HG02973 (cell line): ENCODE results near the gene GRIP1.

Experiments
- ATAC-seq: cut with Tn5 transposase; IDR thresholded peaks from one replicate; pipeline ENCODE4 v1.9.1; 2021; ENCODE audit warnings: moderate library complexity; ENCODE audit not compliant: unreplicated experiment

Gene GRIP1

DNA sequence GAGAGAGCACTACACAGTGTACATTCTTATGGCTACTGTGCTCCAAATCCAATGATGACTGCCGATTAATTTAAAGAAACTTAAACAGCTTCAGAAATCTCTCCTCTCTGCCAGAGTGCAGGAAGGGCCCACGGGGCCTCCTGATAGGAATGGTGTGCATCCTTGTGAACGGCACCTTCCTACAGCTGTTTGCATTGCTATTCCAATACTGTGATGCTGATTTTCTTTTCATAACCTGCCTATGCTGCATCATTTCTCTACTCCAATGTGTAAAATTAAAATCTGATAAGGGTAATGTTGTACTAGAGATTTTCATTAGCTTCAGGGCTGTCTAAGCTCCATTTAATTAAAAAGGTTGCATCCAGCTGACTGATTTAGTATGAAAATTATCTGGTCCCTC is 217.5 kb downstream of the GRIP1 start:
- no peak for ATAC-seq

DNA sequence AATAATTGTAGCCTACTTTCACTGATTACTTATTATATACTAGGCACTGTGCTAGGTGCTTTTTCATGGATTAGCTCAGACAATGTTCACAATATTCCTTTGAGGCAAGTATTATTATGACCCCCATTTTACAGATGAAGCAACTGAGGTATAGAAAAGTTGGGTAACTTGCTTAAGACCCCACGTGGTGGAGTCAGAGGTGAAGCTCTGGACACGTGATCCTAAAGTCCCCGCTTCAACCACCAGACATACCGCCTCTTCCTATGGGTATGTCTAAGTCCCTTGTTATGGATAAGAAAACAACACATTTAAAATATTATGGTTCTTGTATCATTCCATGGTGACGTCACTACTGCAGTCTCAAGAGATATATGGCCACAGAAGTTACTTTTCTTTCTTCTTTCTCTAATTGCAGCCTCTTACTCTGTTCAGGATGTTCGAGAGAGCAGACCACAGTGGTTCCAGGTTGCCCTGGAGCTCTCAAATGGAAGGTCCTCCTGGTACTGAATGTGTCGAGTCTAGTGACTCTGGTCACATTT is 218.9 kb downstream of the GRIP1 start:
- ATAC-seq = no peak

DNA sequence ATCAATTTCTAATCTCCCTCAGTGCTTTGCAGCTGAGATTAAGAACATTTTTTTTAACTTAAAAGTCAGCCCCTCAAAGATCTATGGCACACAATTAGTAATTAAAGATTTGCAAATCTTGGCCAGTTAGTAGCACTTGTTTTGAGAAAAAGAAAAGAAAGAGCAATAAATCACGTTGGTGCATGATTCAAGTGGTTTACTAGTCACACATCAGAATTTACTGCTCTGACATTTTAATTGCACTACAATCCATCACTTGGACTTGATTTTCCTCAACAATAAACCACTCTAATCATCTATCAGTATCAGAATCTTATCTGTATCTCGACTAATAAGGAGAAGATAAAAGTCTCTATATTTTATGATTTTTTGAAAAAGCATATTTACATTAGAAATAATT is 222.3 kb downstream of the GRIP1 start:
- no peak for ATAC-seq

DNA sequence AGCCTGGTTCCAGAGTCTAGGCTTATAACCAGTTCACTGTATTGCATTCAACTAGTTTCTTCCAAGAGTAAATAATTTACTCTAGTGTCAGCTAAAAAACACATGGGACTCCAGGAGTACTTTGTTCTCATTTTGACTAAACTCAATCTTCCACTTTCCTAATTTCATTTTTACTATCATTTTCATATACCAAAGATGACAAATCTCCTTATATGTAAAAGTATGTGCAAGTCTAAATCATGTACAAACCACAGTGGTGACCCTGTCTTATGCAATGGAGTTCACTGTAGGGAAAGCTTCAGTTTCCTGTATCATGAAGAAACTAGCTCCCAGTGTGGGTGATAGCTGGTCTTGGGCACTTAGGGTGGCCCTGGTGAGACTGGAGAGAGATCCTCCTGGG is 225.0 kb downstream of the GRIP1 start:
- ATAC-seq = peak; percentile 94

DNA sequence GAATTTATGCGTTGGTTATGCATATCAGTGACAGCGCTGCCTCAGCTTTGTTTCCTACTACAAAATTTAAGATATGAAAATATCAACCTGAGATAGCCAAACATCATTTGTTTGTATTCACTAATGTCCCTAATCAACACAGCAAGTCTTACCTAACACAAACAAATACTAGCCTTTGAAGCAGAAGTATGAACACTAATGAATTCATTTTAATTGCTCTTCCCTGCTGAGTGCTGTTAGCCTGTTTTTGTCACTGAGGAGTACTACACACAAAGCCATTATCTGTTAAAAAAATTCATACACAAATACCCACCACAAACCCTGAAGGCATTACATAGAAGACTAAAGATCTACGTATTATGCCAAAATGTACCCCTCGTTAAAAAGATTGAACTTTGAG is 225.8 kb downstream of the GRIP1 start:
- ATAC-seq = no peak

DNA sequence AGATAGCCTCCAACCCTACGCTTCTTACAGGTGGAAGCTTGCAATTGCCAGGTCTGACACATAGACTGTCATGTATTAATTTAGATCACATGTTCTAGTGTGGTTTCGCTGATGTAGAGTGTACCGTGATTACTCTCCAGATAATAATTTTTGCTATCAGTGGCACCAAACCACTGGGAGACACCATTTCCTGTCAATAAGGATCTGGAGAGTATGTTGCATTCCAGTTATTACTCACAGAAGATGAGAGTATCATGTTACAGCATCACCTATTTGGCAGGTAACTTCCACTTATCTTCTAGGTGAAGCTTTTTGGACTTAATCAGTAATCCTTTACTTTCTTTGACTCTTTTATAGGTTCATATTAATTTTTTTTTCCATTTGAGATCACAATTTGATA is 229.3 kb downstream of the GRIP1 start:
- no peak for ATAC-seq

DNA sequence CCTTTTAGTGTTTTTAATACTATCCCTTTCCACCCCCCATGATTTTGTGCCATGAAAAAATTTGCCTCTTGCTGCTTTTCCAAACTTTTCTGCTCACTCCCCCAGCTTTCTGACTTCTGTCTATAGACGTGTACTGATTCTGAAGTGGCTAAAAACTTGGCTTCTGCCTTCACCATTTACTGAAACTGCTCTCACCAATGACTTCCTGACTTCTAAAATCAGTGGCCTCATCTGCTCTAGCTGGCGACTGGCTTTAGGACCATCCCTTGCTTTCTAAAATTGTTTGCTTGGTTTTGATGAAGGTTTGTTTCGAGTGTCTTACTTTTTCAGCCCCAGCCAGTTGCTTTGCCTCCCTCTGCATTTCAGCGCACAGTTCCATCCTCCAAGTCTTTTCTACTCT is 231.2 kb downstream of the GRIP1 start:
- ATAC-seq = no peak

DNA sequence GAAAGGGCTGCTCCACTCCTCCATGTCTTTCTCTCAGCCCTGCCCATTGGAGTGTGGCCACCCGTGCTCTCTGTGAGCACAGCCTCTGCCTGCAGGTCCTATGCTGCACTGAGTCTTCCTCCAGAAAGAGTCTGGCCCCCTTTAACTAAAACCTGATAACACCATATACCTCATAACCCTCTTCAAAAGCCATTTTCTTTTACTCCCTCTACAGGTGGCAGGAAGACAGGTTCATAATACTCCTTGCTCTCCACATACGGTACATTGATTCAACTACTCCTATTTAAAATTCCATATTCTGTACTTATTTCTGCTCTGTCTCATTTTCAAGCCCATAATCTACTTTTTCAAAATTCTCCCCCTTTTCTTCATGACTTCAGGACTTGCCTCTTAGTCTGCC is 232.6 kb downstream of the GRIP1 start:
- no peak for ATAC-seq

DNA sequence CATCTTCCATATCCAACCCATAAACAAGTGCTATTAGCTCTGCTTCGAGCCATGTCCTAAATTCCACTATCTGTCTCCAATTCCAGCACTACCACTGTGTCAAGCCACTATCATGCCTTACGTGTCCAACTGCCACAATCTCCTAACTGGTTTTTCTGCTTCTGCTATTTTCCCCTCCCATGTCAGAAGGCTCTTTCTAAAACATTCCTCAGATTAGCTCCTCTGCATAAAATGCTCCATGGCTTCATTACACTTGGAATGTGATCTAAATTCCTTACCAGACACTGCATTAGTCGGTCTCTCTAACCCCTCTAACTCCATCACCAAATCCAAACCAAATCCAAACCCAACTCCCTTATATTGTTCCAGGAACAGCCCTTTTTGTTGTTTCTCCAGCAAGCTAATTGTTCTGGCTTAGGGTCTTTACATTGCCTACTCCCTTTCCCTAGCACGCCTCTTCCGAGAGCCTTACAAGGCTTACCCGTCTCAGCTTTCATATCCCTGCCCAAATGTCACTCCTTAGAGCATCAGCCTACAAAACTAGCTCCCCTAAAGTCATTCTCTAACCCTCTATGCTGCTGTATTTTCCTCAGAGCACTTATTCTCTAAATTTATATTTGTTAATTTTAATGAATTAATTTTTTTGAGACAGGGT is 236.8 kb downstream of the GRIP1 start:
- ATAC-seq = no peak

DNA sequence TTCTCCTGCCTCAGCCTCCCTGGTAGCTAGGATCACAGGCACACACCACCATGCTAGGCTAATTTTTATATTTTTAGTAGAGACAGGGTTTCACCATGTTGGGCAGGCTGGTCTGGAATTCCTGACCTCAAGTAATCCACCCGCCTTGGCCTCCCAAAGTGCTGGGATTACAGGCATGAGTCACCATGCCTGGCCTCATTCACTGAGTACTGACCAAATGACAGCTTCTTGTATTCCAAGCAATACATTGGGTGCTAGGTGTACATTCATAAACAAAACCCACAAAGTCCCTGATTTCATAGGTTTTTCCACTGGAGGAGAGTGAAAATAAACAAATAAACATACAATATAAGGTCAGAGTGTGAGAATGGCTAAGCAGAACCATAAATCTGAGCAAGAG is 240.3 kb downstream of the GRIP1 start:
- ATAC-seq = no peak

DNA sequence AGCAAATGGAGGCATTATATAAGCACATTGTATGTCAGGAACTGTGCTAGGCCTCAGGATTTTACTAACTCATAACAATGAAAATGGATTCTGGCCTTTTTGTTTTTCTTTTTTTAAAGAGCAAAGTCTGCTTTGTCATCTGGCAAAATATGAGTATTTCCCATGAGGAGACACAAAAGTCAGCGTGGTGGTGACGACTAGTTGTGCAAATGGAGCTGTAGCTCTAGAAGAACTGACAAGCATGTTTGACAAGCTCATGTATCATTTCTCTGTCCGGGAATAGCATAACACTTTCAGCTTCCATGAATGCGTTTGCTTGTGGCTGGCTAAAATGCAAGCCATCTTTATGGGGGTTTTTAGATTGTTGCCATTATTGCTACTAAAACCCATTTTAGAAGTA is 248.8 kb downstream of the GRIP1 start:
- no peak for ATAC-seq

DNA sequence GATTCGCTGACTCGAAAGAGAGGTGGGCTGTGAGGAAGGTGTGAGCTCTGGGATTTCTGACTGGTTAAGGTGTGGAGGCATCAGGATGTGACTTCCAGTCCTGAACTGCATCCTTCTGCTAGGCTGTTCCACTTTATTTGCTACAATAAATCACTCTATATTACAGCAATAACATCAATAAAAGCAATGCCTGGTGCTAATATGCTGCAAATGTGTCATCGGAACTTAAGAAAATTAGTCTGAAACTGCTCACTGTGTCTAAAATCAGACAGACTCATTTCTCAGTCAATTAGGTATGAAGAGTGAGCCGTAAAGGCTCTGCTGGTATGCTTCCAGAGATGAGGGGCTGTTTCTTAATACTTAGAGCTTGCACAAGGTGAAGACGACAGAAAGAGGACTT is 250.0 kb downstream of the GRIP1 start:
- ATAC-seq = no peak

DNA sequence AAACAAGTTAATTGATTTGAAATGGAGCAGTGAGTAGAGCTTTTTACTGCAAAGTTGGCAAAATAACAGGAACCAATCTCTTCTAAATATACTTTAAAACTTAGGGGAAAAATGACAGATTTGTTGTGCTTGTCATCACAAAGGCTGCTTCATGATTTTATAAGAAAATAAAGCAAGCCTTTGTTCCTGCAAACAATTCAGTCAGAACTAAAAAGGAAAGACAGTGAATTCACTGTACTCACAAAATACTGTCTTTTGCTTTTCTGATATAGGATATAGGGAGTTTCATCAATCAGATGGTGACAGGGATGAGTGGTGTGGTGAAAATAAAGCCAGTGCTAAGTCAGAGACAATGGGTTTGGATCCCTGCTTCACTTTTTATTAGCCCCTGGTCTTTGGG is 250.6 kb downstream of the GRIP1 start:
- ATAC-seq = no peak

DNA sequence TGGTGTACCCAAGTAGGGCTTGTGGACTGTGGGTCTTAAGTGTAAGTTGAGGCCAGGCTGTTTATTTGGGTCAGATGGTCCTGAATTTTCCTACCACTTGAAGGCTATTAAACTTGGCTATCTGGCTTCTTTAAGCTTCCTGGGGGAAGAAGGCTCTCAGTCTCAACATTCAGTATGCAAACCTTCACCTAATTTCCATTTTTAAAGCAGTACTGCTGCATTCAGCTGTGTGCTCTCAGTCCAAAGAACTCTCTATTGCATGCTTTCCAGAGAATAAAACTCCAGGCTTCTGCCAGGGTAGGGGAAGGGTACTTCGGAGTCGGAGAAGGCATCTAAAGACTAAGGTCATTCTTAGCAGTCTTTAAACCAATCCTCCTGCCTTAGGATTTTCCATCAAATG is 252.2 kb downstream of the GRIP1 start:
- no peak for ATAC-seq

DNA sequence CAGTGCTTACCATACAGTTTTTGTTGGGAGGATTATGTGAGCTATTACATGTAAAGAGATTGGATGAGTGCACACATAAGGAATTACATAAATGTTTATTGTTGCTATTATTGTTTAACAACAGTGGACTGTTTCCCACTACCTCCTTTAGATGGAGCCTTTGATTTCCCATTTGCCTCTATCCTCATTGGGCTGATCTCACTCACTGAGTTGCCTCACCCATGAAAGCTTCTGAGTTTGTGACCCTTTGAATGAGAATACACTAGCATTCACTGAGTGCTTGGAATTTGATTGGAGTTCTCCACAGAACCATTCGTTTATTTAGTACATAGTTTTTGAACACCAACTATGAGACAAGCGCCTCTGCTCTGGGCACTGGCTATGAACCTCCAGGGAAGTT is 255.6 kb downstream of the GRIP1 start:
- ATAC-seq = no peak

DNA sequence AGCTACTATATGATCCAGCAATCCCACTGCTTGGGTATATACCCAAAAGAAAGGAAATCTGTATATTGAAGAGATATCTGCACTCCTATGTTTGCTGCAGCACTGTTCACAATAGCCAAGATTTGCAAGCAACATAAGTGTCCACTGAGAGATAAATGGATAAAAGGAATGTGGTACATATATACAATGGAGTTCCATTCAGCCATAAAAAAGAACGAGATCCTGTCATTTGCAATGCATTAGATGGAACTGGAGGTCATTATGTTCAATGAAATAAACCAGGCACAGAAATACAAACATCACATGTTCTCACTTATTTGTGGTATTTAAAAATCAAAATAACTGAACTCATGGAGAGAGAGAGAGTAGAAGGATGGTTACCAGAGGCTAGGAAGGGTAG is 260.0 kb downstream of the GRIP1 start:
- no peak for ATAC-seq

DNA sequence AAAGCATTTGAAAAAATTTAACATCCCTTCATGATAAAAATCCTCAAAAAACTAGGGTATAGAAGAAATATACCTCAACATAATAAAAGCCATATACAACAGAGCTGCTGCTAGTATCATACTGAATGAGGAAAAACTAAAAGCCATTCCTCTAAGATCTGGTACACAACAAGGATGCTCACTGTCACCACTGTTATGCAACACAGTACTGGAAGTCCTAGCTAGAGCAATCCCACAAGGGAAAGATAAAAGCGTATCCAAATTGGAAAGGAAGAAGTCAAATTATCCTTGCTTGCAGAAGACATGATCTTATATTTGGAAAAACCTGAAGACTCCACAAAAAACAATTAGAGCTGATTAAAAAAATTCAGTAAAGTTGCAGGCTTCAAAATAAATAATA is 261.7 kb downstream of the GRIP1 start:
- ATAC-seq = no peak

DNA sequence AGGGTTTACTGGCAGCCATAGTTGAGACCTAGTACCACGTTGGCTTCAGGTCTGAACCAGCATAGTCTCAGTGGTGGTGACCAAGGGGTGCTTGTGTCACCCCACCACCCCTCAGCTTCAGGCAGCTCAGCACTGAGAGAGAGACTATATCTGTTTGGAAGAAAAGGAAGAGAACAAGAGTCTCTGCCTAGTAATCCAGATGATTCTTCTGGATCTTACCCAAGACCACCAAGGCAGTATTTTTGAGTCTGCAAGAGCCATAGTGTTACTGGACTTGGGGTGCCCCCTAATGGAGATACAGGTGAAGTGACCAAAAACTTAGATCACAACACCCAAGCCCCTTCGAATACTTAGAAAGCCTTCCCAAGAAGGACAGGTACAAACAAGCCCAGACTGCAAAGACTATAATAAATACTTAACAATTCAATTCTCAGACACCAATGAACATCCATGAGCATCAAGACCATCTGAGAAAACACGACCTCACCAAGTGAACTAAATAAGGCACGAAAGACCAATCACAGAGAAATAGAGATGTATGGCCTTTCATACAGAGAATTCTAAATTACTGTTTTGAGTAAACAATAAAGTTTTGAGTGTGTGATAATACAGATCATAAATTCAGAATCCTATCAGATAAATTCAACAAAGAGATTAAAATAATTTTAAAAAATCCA is 269.5 kb downstream of the GRIP1 start:
- ATAC-seq = no peak

DNA sequence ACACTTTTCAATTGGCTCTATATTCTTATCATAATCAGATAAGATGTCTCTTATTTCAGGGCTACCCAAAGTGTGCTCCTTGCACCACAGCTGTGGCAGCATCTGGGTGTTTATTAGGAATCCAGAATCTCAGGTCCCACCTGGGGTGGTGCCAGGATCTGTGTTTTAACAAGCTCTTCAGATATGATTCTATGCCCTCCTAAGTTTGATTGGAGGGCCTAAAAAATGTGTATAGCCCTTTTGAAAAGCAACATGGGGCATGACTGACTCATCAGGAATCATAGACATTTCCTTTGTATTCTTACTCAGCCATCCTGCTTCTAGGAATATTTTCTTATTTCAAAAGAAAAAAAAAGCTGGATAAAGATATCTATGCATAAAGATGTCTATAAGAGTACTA is 273.5 kb downstream of the GRIP1 start:
- no peak for ATAC-seq

DNA sequence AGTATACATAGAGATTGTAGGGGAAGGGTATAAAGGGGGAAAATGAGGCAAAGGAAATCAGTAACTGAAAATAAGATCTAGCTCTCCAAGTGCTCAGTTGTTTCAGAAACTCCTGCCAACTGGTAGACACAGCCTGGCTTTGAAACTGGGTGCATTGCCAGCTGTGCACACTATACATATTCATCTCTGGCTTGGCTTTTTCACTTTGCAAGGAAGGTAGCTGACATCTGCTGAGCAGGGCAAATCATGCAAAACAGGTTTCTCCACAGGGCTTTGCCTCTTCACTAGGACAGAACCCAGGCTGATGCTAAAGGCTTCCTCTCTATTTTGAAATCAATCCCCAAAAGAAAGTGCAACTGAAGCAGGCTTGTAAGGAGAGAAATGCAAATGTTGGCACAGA is 275.1 kb downstream of the GRIP1 start:
- no peak for ATAC-seq

DNA sequence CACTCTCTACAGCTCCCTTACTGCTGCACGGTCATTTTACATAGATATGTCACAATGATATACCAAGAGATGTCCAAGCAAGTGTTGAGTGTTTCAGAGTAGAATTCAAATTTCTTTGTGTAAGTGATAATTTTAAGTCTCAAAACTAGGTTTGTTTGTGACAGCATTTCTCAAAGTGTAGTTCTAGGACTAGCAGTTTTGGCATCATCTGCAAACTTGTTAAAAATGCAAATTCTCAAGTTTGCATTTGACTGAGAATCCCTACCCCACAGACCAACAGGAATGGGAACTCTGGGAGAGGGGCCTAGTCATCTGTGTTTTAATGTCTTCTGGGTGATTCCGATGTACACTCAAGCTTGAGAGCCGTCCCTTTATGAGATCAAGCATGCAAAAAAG is 279.0 kb downstream of the GRIP1 start:
- ATAC-seq = no peak

DNA sequence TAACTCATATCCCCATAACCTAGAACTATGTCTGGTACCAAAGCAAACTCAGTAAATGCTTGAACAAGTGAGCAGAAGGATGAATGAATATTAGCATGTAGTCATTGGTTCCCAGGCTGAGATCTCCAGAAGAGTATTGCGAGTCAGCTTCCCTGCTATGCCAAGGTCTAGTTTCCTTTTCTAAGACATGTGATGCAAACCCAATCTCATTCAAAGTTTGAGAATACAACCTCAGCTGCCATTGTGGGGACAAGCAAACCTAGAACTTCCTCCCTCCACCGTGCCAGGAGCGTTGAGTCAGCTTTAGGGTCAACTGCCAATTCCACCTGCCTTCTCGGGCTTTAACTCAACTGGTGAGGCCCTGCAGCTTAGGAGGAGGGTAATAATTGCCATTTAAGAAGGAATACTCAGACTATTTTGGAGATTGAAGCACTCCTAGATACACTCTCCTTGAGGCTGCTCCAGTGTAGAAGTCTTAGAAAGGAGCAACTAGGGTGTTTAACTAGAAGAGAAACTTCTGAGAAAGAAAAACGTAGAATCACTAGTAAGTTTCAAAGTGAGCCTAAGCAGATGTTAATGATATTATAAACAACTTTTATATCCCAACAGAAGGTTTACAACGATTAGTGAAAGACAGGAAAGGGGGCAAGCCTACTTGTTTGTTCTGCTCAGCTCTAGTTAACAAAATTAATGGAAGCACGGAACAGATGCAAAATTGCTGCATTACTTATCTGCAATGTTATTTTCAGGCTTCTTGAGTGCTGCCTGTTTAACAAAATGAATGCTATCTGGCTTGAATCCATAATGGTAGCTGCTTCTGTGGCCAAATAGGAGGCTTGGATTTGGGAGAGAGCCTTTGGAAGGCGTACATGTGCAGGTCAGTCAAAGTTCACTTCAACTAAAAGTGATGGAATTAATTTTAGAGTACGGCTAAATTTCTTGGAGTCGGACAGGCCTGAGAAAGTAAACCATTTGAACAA is 279.7 kb downstream of the GRIP1 start:
- no peak for ATAC-seq
